Measurements from ENCODE around the gene SMTN.
"Not testable (repeated sequence)": the region's sequence is repeated elsewhere in the genome, so short reads cannot be mapped to it uniquely, and the experiment has no call there.

Gene SMTN

GRCh38 chr22:31106001-31106571 is 25.0 kb downstream of the SMTN start:
- no peaks in the 10 kb centered on the region for H3K9me3 ChIP-seq (ENCODE audit: control insufficient read depth, insufficient read depth, low read length)
- H3K27me3 ChIP-seq (ENCODE audit: control insufficient read depth, insufficient read depth, low read length) = peaks cover 10% of the 10 kb centered on the region; the same call in 1 of the 2 replicates
- no CpG with 5 or more reads among the region's 4 CpGs for WGBS (ENCODE audit: insufficient coverage, insufficient read length)
- no peak overlapping the region for H3K4me3 ChIP-seq (ENCODE audit: low read length)
- H3K36me3 ChIP-seq (ENCODE audit: control insufficient read depth, insufficient read depth, low read length) = no peaks in the 10 kb centered on the region
- H3K4me1 ChIP-seq (ENCODE audit: control insufficient read depth, insufficient read depth, low read length) = 0 out of 2 replicates have a peak, but pooled peaks cover 4% of the 10 kb centered on the region
- H3K27ac ChIP-seq (ENCODE audit: low read length) = no peak overlapping the region
- DNase-seq (ENCODE audit: low read depth, low spot score) = no peak

- WGBS (ENCODE audit: insufficient coverage, insufficient read length) = no CpG with 5 or more reads among the region's 14 CpGs
- peak overlapping the region; percentile 68 for H3K4me3 ChIP-seq (ENCODE audit: low read length)
- H3K4me1 ChIP-seq (ENCODE audit: control insufficient read depth, insufficient read depth, low read length) = 0 out of 2 replicates have a peak, but pooled peaks cover 4% of the 10 kb centered on the region
- H3K27me3 ChIP-seq (ENCODE audit: control insufficient read depth, insufficient read depth, low read length) = peaks cover 10% of the 10 kb centered on the region; the same call in 1 of the 2 replicates
- H3K27ac ChIP-seq (ENCODE audit: low read length) = no peak overlapping the region
- no peaks in the 10 kb centered on the region for H3K9me3 ChIP-seq (ENCODE audit: control insufficient read depth, insufficient read depth, low read length)
- no peak for DNase-seq (ENCODE audit: low read depth, low spot score)
- H3K36me3 ChIP-seq (ENCODE audit: control insufficient read depth, insufficient read depth, low read length) = no peaks in the 10 kb centered on the region
Observed at GRCh38 chr22:31106731-31107177, 25.6 kb downstream of the SMTN start.

GRCh38 chr22:31107178-31107893 is 26.2 kb downstream of the SMTN start, which contains the start of gene SELENOM:
TSS of gene SELENOM (minus strand) at chr22:31107568. CDS start at chr22:31107505, 63 bp downstream.
- H3K4me1 ChIP-seq (ENCODE audit: control insufficient read depth, insufficient read depth, low read length) = 0 out of 2 replicates have a peak, but pooled peaks cover 4% of the 10 kb centered on the region
- WGBS (ENCODE audit: insufficient coverage, insufficient read length) = no CpG with 5 or more reads among the region's 67 CpGs
- DNase-seq (ENCODE audit: low read depth, low spot score) = no peak
- H3K36me3 ChIP-seq (ENCODE audit: control insufficient read depth, insufficient read depth, low read length) = no peaks in the 10 kb centered on the region
- H3K27ac ChIP-seq (ENCODE audit: low read length) = no peak within 1 kb of the TSS
- H3K4me3 ChIP-seq (ENCODE audit: low read length) = peak within 1 kb of the TSS; percentile 68
- no peaks in the 10 kb centered on the region for H3K9me3 ChIP-seq (ENCODE audit: control insufficient read depth, insufficient read depth, low read length)
- H3K27me3 ChIP-seq (ENCODE audit: control insufficient read depth, insufficient read depth, low read length) = peaks cover 10% of the 10 kb centered on the region; the same call in 1 of the 2 replicates

GRCh38 chr22:31107894-31108218 is 26.7 kb downstream of the SMTN start:
- H3K36me3 ChIP-seq (ENCODE audit: control insufficient read depth, insufficient read depth, low read length) = no peaks in the 10 kb centered on the region
- no peaks in the 10 kb centered on the region for H3K9me3 ChIP-seq (ENCODE audit: control insufficient read depth, insufficient read depth, low read length)
- DNase-seq (ENCODE audit: low read depth, low spot score) = no peak
- no peak overlapping the region for H3K27ac ChIP-seq (ENCODE audit: low read length)
- no CpG with 5 or more reads among the region's 5 CpGs for WGBS (ENCODE audit: insufficient coverage, insufficient read length)
- 0 out of 2 replicates have a peak, but pooled peaks cover 4% of the 10 kb centered on the region for H3K4me1 ChIP-seq (ENCODE audit: control insufficient read depth, insufficient read depth, low read length)
- peaks cover 10% of the 10 kb centered on the region; the same call in 1 of the 2 replicates for H3K27me3 ChIP-seq (ENCODE audit: control insufficient read depth, insufficient read depth, low read length)
- H3K4me3 ChIP-seq (ENCODE audit: low read length) = peak overlapping the region; percentile 43; the same call in 1 of the 2 replicates

GRCh38 chr22:31112547-31113091 is 31.5 kb downstream of the SMTN start:
- not testable (repeated sequence) for H3K4me3 ChIP-seq (ENCODE audit: low read length)

GRCh38 chr22:31118046-31118820 is 37.1 kb downstream of the SMTN start:
- Histone ChIP-seq H3K9me3 (ENCODE audit: control insufficient read depth, insufficient read depth, low read length) (no peaks in the 10 kb centered on the region), H3K27me3 (ENCODE audit: control insufficient read depth, insufficient read depth, low read length) (no peaks in the 10 kb centered on the region), H3K4me3 (ENCODE audit: low read length) (no peak overlapping the region), H3K4me1 (ENCODE audit: control insufficient read depth, insufficient read depth, low read length) (no peaks in the 10 kb centered on the region; the same call in 1 of the 2 replicates), H3K36me3 (ENCODE audit: control insufficient read depth, insufficient read depth, low read length) (no peaks in the 10 kb centered on the region), H3K27ac (ENCODE audit: low read length) (no peak overlapping the region)
- no CpG with 5 or more reads among the region's 3 CpGs for WGBS (ENCODE audit: insufficient coverage, insufficient read length)
- no peak for DNase-seq (ENCODE audit: low read depth, low spot score)

More at GRCh38 chr22:31112547-31113091, 31.5 kb downstream of the SMTN start:
- no CpG with 5 or more reads among the region's 7 CpGs for WGBS (ENCODE audit: insufficient coverage, insufficient read length)
- H3K27ac ChIP-seq (ENCODE audit: low read length); DNase-seq (ENCODE audit: low read depth, low spot score); H3K9me3 ChIP-seq (ENCODE audit: control insufficient read depth, insufficient read depth, low read length); H3K27me3 ChIP-seq (ENCODE audit: control insufficient read depth, insufficient read depth, low read length); H3K36me3 ChIP-seq (ENCODE audit: control insufficient read depth, insufficient read depth, low read length); H3K4me1 ChIP-seq (ENCODE audit: control insufficient read depth, insufficient read depth, low read length): not testable (repeated sequence)

GRCh38 chr22:31119026-31119717 is 38.1 kb downstream of the SMTN start:
- WGBS (ENCODE audit: insufficient coverage, insufficient read length) = no CpG with 5 or more reads among the region's 7 CpGs
- no peaks in the 10 kb centered on the region for H3K9me3 ChIP-seq (ENCODE audit: control insufficient read depth, insufficient read depth, low read length)

GRCh38 chr22:31120230-31120629 is 39.1 kb downstream of the SMTN start:
- no peak overlapping the region for H3K4me3 ChIP-seq (ENCODE audit: low read length)
- WGBS (ENCODE audit: insufficient coverage, insufficient read length) = no CpG with 5 or more reads among the region's 5 CpGs
- DNase-seq (ENCODE audit: low read depth, low spot score) = no peak
- no peak overlapping the region for H3K27ac ChIP-seq (ENCODE audit: low read length)
- no peaks in the 10 kb centered on the region; the same call in 1 of the 2 replicates for H3K4me1 ChIP-seq (ENCODE audit: control insufficient read depth, insufficient read depth, low read length)
- H3K36me3 ChIP-seq (ENCODE audit: control insufficient read depth, insufficient read depth, low read length) = no peaks in the 10 kb centered on the region
- H3K9me3 ChIP-seq (ENCODE audit: control insufficient read depth, insufficient read depth, low read length) = no peaks in the 10 kb centered on the region
- no peaks in the 10 kb centered on the region for H3K27me3 ChIP-seq (ENCODE audit: control insufficient read depth, insufficient read depth, low read length)

More at GRCh38 chr22:31119026-31119717, 38.1 kb downstream of the SMTN start:
- H3K4me1 ChIP-seq (ENCODE audit: control insufficient read depth, insufficient read depth, low read length) = no peaks in the 10 kb centered on the region; the same call in 1 of the 2 replicates
- DNase-seq (ENCODE audit: low read depth, low spot score) = no peak
- H3K36me3 ChIP-seq (ENCODE audit: control insufficient read depth, insufficient read depth, low read length) = no peaks in the 10 kb centered on the region
- no peaks in the 10 kb centered on the region for H3K27me3 ChIP-seq (ENCODE audit: control insufficient read depth, insufficient read depth, low read length)
- no peak overlapping the region for H3K27ac ChIP-seq (ENCODE audit: low read length)
- no peak overlapping the region for H3K4me3 ChIP-seq (ENCODE audit: low read length)

GRCh38 chr22:31120642-31121041 is 39.5 kb downstream of the SMTN start:
- Histone ChIP-seq H3K9me3 (ENCODE audit: control insufficient read depth, insufficient read depth, low read length) (no peaks in the 10 kb centered on the region), H3K27ac (ENCODE audit: low read length) (no peak overlapping the region), H3K27me3 (ENCODE audit: control insufficient read depth, insufficient read depth, low read length) (no peaks in the 10 kb centered on the region), H3K36me3 (ENCODE audit: control insufficient read depth, insufficient read depth, low read length) (no peaks in the 10 kb centered on the region), H3K4me3 (ENCODE audit: low read length) (no peak overlapping the region), H3K4me1 (ENCODE audit: control insufficient read depth, insufficient read depth, low read length) (no peaks in the 10 kb centered on the region; the same call in 1 of the 2 replicates)
- no peak for DNase-seq (ENCODE audit: low read depth, low spot score)
- no CpG with 5 or more reads among the region's 1 CpG for WGBS (ENCODE audit: insufficient coverage, insufficient read length)
